Measurements from ENCODE around the gene TMPRSS4. TPM values are rescaled to one million over a fixed set of nuclear protein-coding genes. Genes with fewer than 3 reads are reported as not detected.

The TMPRSS4 gene
- total RNA-seq, 1 donor from 2014 or later: not detected

DNA sequence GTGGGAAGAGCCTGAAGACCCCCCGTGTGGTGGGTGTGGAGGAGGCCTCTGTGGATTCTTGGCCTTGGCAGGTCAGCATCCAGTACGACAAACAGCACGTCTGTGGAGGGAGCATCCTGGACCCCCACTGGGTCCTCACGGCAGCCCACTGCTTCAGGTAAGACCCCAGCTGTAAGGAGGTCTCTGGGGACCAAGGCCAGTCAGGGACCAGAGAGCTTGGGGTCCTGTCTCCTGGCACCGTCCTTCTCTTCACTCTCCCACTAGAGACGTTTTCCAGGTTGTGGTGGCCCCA is 34.8 kb downstream of the TMPRSS4 start:
- Mint-ChIP-seq H3K36me3 (ENCODE audit: low read depth, unreplicated experiment) (no peaks in the 10 kb centered on the region), H3K4me3 (ENCODE audit: unreplicated experiment) (no peak overlapping the region), H3K27ac (ENCODE audit: unreplicated experiment) (no peak overlapping the region), H3K9me3 (ENCODE audit: unreplicated experiment) (no peaks in the 10 kb centered on the region), H3K4me1 (ENCODE audit: unreplicated experiment) (no peaks in the 10 kb centered on the region), H3K27me3 (ENCODE audit: unreplicated experiment) (peaks cover 14% of the 10 kb centered on the region)
- TF ChIP-seq, protein P1, sequence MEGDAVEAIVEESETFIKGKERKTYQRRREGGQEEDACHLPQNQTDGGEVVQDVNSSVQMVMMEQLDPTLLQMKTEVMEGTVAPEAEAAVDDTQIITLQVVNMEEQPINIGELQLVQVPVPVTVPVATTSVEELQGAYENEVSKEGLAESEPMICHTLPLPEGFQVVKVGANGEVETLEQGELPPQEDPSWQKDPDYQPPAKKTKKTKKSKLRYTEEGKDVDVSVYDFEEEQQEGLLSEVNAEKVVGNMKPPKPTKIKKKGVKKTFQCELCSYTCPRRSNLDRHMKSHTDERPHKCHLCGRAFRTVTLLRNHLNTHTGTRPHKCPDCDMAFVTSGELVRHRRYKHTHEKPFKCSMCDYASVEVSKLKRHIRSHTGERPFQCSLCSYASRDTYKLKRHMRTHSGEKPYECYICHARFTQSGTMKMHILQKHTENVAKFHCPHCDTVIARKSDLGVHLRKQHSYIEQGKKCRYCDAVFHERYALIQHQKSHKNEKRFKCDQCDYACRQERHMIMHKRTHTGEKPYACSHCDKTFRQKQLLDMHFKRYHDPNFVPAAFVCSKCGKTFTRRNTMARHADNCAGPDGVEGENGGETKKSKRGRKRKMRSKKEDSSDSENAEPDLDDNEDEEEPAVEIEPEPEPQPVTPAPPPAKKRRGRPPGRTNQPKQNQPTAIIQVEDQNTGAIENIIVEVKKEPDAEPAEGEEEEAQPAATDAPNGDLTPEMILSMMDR (IDR thresholded peaks at IDR 0.05; ENCODE audit: unreplicated experiment): no peak
- DNase-seq (ENCODE audit: low spot score): no peak

DNA sequence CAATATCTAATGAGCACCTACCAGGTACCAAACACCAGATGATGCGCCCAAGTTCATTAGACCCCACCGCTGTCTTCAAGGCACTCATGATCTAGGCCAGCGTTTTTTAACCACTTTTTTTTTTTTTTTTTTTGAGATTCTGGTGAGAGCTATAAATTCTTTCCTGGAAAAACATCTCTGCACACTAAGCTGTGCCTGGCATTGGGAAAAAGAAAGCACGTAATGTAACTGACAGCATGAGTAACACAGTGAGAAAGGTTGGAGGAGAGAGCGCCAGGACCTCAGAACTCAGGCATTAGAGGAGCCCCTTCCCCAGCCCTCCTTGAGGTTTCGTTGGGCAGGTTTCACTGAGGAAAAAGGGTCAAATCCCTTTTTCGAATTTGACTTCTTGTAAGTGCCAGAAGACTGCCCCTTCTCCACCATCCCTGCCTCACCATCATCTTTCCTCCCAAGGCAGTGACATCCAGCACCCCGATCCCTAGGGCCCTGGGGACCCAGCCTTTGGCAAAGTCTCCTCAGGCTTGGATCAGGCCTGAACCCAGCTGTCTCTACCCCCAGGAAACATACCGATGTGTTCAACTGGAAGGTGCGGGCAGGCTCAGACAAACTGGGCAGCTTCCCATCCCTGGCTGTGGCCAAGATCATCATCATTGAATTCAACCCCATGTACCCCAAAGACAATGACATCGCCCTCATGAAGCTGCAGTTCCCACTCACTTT is 36.0 kb downstream of the TMPRSS4 start:
- Mint-ChIP-seq H3K4me1 (ENCODE audit: unreplicated experiment) (no peaks in the 10 kb centered on the region), H3K4me3 (ENCODE audit: unreplicated experiment) (no peak overlapping the region), H3K36me3 (ENCODE audit: low read depth, unreplicated experiment) (no peaks in the 10 kb centered on the region), H3K27ac (ENCODE audit: unreplicated experiment) (no peak overlapping the region), H3K9me3 (ENCODE audit: unreplicated experiment) (no peaks in the 10 kb centered on the region), H3K27me3 (ENCODE audit: unreplicated experiment) (peaks cover 11% of the 10 kb centered on the region)
- TF ChIP-seq, protein P1 (IDR thresholded peaks at IDR 0.05; ENCODE audit: unreplicated experiment): no peak
- no peak for DNase-seq (ENCODE audit: low spot score)

DNA sequence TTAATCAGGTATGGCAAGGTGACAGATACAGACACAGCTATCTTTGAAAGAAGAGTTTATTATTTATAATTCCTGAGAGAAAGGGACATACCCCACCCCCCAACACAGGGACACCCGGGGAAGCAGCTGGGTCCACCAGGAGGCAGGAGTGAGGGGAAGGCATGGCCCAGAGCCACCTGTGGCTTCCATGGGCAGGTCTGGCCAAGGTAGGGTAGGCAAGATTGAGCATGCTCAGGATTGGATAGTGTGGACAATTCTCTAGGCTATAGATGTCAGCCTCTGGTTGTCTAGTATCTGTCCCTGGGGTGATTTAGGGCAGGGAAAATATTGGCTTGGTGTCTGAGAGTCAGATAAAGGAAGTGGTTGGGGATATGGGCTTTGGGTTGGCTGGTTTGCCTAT is 37.4 kb downstream of the TMPRSS4 start:
- H3K27me3 Mint-ChIP-seq (ENCODE audit: unreplicated experiment): peaks cover 11% of the 10 kb centered on the region
- no peak for DNase-seq (ENCODE audit: low spot score)
- peaks cover 3% of the 10 kb centered on the region for H3K4me1 Mint-ChIP-seq (ENCODE audit: unreplicated experiment)
- H3K27ac Mint-ChIP-seq (ENCODE audit: unreplicated experiment): no peak overlapping the region
- no peak overlapping the region for H3K4me3 Mint-ChIP-seq (ENCODE audit: unreplicated experiment)
- TF ChIP-seq, protein P1 (IDR thresholded peaks at IDR 0.05; ENCODE audit: unreplicated experiment): no peak
- no peaks in the 10 kb centered on the region for H3K9me3 Mint-ChIP-seq (ENCODE audit: unreplicated experiment)
- no peaks in the 10 kb centered on the region for H3K36me3 Mint-ChIP-seq (ENCODE audit: low read depth, unreplicated experiment)

DNA sequence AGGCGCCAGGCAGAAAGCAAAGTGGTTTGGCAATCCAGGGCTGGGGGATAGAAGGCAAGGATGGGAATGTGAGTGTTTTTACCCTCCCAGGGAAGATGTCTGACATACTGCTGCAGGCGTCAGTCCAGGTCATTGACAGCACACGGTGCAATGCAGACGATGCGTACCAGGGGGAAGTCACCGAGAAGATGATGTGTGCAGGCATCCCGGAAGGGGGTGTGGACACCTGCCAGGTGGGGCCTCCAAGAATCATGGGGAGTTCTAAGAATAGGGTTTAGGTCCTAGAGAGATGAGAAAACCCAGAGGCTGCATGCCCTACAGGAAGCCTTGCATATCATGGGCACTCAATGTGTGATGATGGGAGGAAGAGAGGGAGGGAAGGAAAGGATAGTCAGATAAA is 38.2 kb downstream of the TMPRSS4 start:
- Mint-ChIP-seq H3K36me3 (ENCODE audit: low read depth, unreplicated experiment) (no peaks in the 10 kb centered on the region), H3K27me3 (ENCODE audit: unreplicated experiment) (peaks cover 11% of the 10 kb centered on the region), H3K4me3 (ENCODE audit: unreplicated experiment) (no peak overlapping the region), H3K9me3 (ENCODE audit: unreplicated experiment) (no peaks in the 10 kb centered on the region), H3K27ac (ENCODE audit: unreplicated experiment) (no peak overlapping the region), H3K4me1 (ENCODE audit: unreplicated experiment) (peaks cover 3% of the 10 kb centered on the region)
- TF ChIP-seq, protein P1 (IDR thresholded peaks at IDR 0.05; ENCODE audit: unreplicated experiment): no peak
- DNase-seq (ENCODE audit: low spot score): no peak

DNA sequence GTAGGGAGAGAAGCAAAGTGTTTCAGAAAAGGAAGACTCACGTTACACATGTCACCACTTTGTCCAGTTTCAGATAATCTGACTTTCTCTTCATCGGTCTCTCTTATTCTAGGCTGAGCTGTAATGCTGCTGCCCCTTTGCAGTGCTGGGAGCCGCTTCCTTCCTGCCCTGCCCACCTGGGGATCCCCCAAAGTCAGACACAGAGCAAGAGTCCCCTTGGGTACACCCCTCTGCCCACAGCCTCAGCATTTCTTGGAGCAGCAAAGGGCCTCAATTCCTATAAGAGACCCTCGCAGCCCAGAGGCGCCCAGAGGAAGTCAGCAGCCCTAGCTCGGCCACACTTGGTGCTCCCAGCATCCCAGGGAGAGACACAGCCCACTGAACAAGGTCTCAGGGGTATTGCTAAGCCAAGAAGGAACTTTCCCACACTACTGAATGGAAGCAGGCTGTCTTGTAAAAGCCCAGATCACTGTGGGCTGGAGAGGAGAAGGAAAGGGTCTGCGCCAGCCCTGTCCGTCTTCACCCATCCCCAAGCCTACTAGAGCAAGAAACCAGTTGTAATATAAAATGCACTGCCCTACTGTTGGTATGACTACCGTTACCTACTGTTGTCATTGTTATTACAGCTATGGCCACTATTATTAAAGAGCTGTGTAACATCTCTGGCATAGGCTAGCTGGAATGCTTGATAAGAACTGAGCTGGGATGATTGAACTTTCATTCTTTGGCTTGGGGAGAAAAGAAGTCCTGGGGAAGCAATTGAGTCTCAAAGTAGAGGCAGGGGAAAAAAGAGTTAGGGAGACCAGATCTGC is 41.1 kb downstream of the TMPRSS4 start:
- peaks cover 9% of the 10 kb centered on the region for H3K27me3 Mint-ChIP-seq (ENCODE audit: unreplicated experiment)
- peaks cover 3% of the 10 kb centered on the region for H3K4me1 Mint-ChIP-seq (ENCODE audit: unreplicated experiment)
- TF ChIP-seq, protein P1 (IDR thresholded peaks at IDR 0.05; ENCODE audit: unreplicated experiment): no peak
- no peak overlapping the region for H3K27ac Mint-ChIP-seq (ENCODE audit: unreplicated experiment)
- no peaks in the 10 kb centered on the region for H3K9me3 Mint-ChIP-seq (ENCODE audit: unreplicated experiment)
- DNase-seq (ENCODE audit: low spot score): no peak
- no peak overlapping the region for H3K4me3 Mint-ChIP-seq (ENCODE audit: unreplicated experiment)
- no peaks in the 10 kb centered on the region for H3K36me3 Mint-ChIP-seq (ENCODE audit: low read depth, unreplicated experiment)

Measured in endothelial cell (in vitro differentiated cells).